ENCODE measurements around the gene PLPP1. TPM values are rescaled to one million over a fixed set of nuclear protein-coding genes. Genes with fewer than 3 reads are reported as not detected.

PLPP1 gene
- total RNA-seq, 1 donor from 2014 or later = 17.4 TPM

GRCh38 chr5:55441107-55441771, 93.5 kb downstream of the PLPP1 start:
- no peak for TF ChIP-seq CTCF (IDR thresholded peaks at IDR 0.05; ENCODE audit: partially characterized antibody, unreplicated experiment)
- H3K36me3 Mint-ChIP-seq (ENCODE audit: unreplicated experiment) = peaks cover 8% of the 10 kb centered on the region
- no peak overlapping the region for H3K27ac Mint-ChIP-seq (ENCODE audit: unreplicated experiment)
- H3K4me1 Mint-ChIP-seq (ENCODE audit: low read depth, unreplicated experiment) = peaks cover 24% of the 10 kb centered on the region
- no peaks in the 10 kb centered on the region for H3K27me3 Mint-ChIP-seq (ENCODE audit: unreplicated experiment)
- no peak for DNase-seq
- no peak overlapping the region for H3K4me3 Mint-ChIP-seq (ENCODE audit: unreplicated experiment)
- peaks cover 3% of the 10 kb centered on the region for H3K9me3 Mint-ChIP-seq (ENCODE audit: unreplicated experiment)

- Mint-ChIP-seq H3K36me3 (ENCODE audit: unreplicated experiment) (peaks cover 15% of the 10 kb centered on the region), H3K27me3 (ENCODE audit: unreplicated experiment) (no peaks in the 10 kb centered on the region), H3K4me1 (ENCODE audit: low read depth, unreplicated experiment) (peaks cover 18% of the 10 kb centered on the region), H3K4me3 (ENCODE audit: unreplicated experiment) (no peak overlapping the region), H3K27ac (ENCODE audit: unreplicated experiment) (no peak overlapping the region), H3K9me3 (ENCODE audit: unreplicated experiment) (peaks cover 4% of the 10 kb centered on the region)
- no peak for DNase-seq
- no peak for TF ChIP-seq CTCF (IDR thresholded peaks at IDR 0.05; ENCODE audit: partially characterized antibody, unreplicated experiment)
Measured at GRCh38 chr5:55440188-55440646, 94.5 kb downstream of the PLPP1 start.

DNA sequence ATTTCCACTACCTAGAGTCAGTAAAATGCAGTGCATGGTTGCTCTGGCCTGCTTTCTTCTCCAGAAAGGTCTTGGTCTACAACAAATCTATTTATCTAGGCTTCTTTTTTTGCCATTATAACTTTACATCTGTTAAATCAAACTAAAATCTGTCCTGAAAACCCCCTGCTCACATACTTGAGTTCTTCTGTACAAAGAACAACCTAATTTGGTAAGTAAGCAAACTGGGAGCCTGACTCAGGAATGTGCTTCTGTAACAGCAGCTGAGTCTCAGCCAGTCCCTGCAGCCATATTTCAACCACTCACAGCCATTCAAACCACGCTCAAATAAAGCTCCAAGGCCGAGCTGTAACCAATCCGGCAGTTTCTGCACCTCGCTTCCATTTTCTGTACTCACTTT, 95.8 kb downstream of the PLPP1 start:
- TF ChIP-seq CTCF (IDR thresholded peaks at IDR 0.05; ENCODE audit: partially characterized antibody, unreplicated experiment) = no peak
- DNase-seq = no peak
- Mint-ChIP-seq H3K27me3 (ENCODE audit: unreplicated experiment) (no peaks in the 10 kb centered on the region), H3K4me3 (ENCODE audit: unreplicated experiment) (no peak overlapping the region), H3K27ac (ENCODE audit: unreplicated experiment) (no peak overlapping the region), H3K9me3 (ENCODE audit: unreplicated experiment) (peaks cover 6% of the 10 kb centered on the region), H3K36me3 (ENCODE audit: unreplicated experiment) (peaks cover 22% of the 10 kb centered on the region), H3K4me1 (ENCODE audit: low read depth, unreplicated experiment) (peaks cover 15% of the 10 kb centered on the region)

DNA sequence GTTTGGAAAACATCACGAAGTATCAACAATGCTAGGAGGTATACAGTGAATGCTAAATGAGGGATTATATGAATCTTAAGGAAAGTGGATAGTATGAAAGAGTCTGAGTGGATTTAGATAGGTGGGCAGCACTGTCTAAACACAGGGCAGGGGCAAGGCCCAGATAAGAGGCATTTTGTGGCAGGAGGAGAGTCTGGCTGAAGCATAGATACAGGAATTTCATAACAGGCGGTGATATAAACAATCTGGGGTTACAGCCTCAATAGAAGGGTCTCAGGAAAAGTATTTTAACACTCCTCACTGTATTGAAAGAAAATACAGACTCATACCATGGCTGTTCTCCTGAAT, 96.9 kb downstream of the PLPP1 start:
- H3K27ac Mint-ChIP-seq (ENCODE audit: unreplicated experiment) = peak overlapping the region; percentile 41
- TF ChIP-seq CTCF (IDR thresholded peaks at IDR 0.05; ENCODE audit: partially characterized antibody, unreplicated experiment) = no peak
- no peak overlapping the region for H3K4me3 Mint-ChIP-seq (ENCODE audit: unreplicated experiment)
- DNase-seq = no peak
- peaks cover 7% of the 10 kb centered on the region for H3K9me3 Mint-ChIP-seq (ENCODE audit: unreplicated experiment)
- peaks cover 24% of the 10 kb centered on the region for H3K36me3 Mint-ChIP-seq (ENCODE audit: unreplicated experiment)
- peaks cover 15% of the 10 kb centered on the region for H3K4me1 Mint-ChIP-seq (ENCODE audit: low read depth, unreplicated experiment)
- no peaks in the 10 kb centered on the region for H3K27me3 Mint-ChIP-seq (ENCODE audit: unreplicated experiment)

DNA sequence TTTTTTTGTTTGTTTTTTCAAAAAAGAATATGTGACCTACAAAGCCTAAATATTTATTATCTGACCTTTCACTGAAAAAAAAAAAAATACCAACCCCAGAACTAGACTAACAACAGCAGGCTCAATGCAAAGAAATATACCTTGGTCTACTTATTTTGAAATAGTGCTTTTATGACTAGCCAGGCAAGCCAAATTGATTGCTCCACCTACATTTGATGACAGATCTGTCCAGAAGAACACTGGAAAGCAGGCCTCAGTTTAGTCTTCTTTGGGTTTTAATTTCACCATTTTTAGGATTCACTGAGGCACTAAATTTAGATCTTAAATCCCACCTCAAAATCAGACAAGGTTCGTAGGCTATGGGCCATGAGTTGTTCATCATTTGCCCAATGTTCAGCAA, 97.3 kb downstream of the PLPP1 start:
- TF ChIP-seq CTCF (IDR thresholded peaks at IDR 0.05; ENCODE audit: partially characterized antibody, unreplicated experiment) = no peak
- H3K36me3 Mint-ChIP-seq (ENCODE audit: unreplicated experiment) = peaks cover 28% of the 10 kb centered on the region
- H3K4me3 Mint-ChIP-seq (ENCODE audit: unreplicated experiment) = no peak overlapping the region
- peak overlapping the region; percentile 41 for H3K27ac Mint-ChIP-seq (ENCODE audit: unreplicated experiment)
- no peaks in the 10 kb centered on the region for H3K27me3 Mint-ChIP-seq (ENCODE audit: unreplicated experiment)
- peaks cover 11% of the 10 kb centered on the region for H3K9me3 Mint-ChIP-seq (ENCODE audit: unreplicated experiment)
- DNase-seq = no peak
- H3K4me1 Mint-ChIP-seq (ENCODE audit: low read depth, unreplicated experiment) = peaks cover 14% of the 10 kb centered on the region

Measured in glutamatergic neuron (in vitro differentiated cells).